ENCODE measurements around the gene SRRM3.

The SRRM3 gene

GRCh38 chr7:76272142-76272541 is 70.4 kb downstream of the SRRM3 start:
- Histone ChIP-seq H2AK5ac (ENCODE audit: low read length, severe bottlenecking) (no peak overlapping the region), H3K27ac (ENCODE audit: low read length, poor library complexity, severe bottlenecking) (no peak overlapping the region), H3K14ac (ENCODE audit: low read length in 2 of 2) (no peak overlapping the region), H2BK12ac (ENCODE audit: low read length in 2 of 2) (no peak overlapping the region), H3K79me1 (replicated peaks; ENCODE audit: low read length, poor library complexity, severe bottlenecking) (no peaks in the 10 kb centered on the region), H2BK120ac (ENCODE audit: low read depth, low read length) (no peak overlapping the region), H4K91ac (ENCODE audit: low read length) (no peak overlapping the region), H2BK15ac (ENCODE audit: low read depth, poor library complexity, severe bottlenecking) (no peak overlapping the region), H3K4me1 (ENCODE audit: control insufficient read depth, insufficient read depth, low read depth, low read length) (peaks cover 9% of the 10 kb centered on the region), H3K4me3 (ENCODE audit: insufficient read depth in 1 of 2, low read depth in 1 of 2, low read length in 2 of 2) (no peak overlapping the region), H4K8ac (ENCODE audit: low read length) (no peak overlapping the region), H3K27me3 (ENCODE audit: control insufficient read depth in 1 of 2, insufficient read depth in 1 of 2, low read length in 2 of 2) (peaks cover 75 to 81% of the 10 kb centered on the region in 2 experiments), H3K18ac (ENCODE audit: low read depth in 1 of 2, low read length in 2 of 2) (no peak overlapping the region), H3K23ac (ENCODE audit: low read length in 2 of 2) (no peak overlapping the region), H2AFZ (ENCODE audit: low read depth, low read length) (no peak overlapping the region), H3K4ac (ENCODE audit: low read depth in 1 of 2, low read length in 2 of 2) (no peak overlapping the region), H3K9ac (ENCODE audit: low read length) (no peak overlapping the region), H3K4me2 (ENCODE audit: low read length, poor library complexity, severe bottlenecking) (no peak overlapping the region), H3K36me3 (ENCODE audit: control insufficient read depth in 1 of 2, insufficient read depth in 2 of 2, low read depth in 1 of 2, low read length in 2 of 2) (no peaks in the 10 kb centered on the region), H3K9me3 (ENCODE audit: control insufficient read depth, low read length) (no peaks in the 10 kb centered on the region), H2BK5ac (ENCODE audit: low read depth, low read length, poor library complexity, severe bottlenecking) (no peak overlapping the region)
- 94% methylated on average over 6 of the region's 6 CpGs for WGBS
- no peak for DNase-seq

GRCh38 chr7:76272851-76273497 is 71.3 kb downstream of the SRRM3 start:
- Histone ChIP-seq H3K79me1 (replicated peaks; ENCODE audit: low read length, poor library complexity, severe bottlenecking) (no peaks in the 10 kb centered on the region), H2BK120ac (ENCODE audit: low read depth, low read length) (no peak overlapping the region), H2BK5ac (ENCODE audit: low read depth, low read length, poor library complexity, severe bottlenecking) (no peak overlapping the region), H2AK5ac (ENCODE audit: low read length, severe bottlenecking) (no peak overlapping the region), H3K23ac (ENCODE audit: low read length in 2 of 2) (no peak overlapping the region), H2BK15ac (ENCODE audit: low read depth, poor library complexity, severe bottlenecking) (no peak overlapping the region), H3K9ac (ENCODE audit: low read length) (no peak overlapping the region), H3K4ac (ENCODE audit: low read depth in 1 of 2, low read length in 2 of 2) (no peak overlapping the region), H3K18ac (ENCODE audit: low read depth in 1 of 2, low read length in 2 of 2) (no peak overlapping the region), H3K14ac (ENCODE audit: low read length in 2 of 2) (no peak overlapping the region), H2BK12ac (ENCODE audit: low read length in 2 of 2) (no peak overlapping the region), H2AFZ (ENCODE audit: low read depth, low read length) (no peak overlapping the region), H3K27me3 (ENCODE audit: control insufficient read depth in 1 of 2, insufficient read depth in 1 of 2, low read length in 2 of 2) (peaks cover 73 to 78% of the 10 kb centered on the region in 2 experiments), H3K4me1 (ENCODE audit: control insufficient read depth, insufficient read depth, low read depth, low read length) (peaks cover 3% of the 10 kb centered on the region), H3K27ac (ENCODE audit: low read length, poor library complexity, severe bottlenecking) (no peak overlapping the region), H4K91ac (ENCODE audit: low read length) (no peak overlapping the region), H4K8ac (ENCODE audit: low read length) (no peak overlapping the region), H3K4me2 (ENCODE audit: low read length, poor library complexity, severe bottlenecking) (no peak overlapping the region), H3K36me3 (ENCODE audit: control insufficient read depth in 1 of 2, insufficient read depth in 2 of 2, low read depth in 1 of 2, low read length in 2 of 2) (no peaks in the 10 kb centered on the region), H3K4me3 (ENCODE audit: insufficient read depth in 1 of 2, low read depth in 1 of 2, low read length in 2 of 2) (no peak overlapping the region), H3K9me3 (ENCODE audit: control insufficient read depth, low read length) (no peaks in the 10 kb centered on the region)
- 50% methylated on average over 7 of the region's 7 CpGs for WGBS
- DNase-seq: no peak

- no peak for DNase-seq
- Histone ChIP-seq H3K4me3 (ENCODE audit: insufficient read depth in 1 of 2, low read depth in 1 of 2, low read length in 2 of 2) (no peak overlapping the region), H4K91ac (ENCODE audit: low read length) (no peak overlapping the region), H2BK12ac (ENCODE audit: low read length in 2 of 2) (no peak overlapping the region), H3K14ac (ENCODE audit: low read length in 2 of 2) (no peak overlapping the region), H3K79me1 (replicated peaks; ENCODE audit: low read length, poor library complexity, severe bottlenecking) (no peaks in the 10 kb centered on the region), H2BK15ac (ENCODE audit: low read depth, poor library complexity, severe bottlenecking) (no peak overlapping the region), H3K4me1 (ENCODE audit: control insufficient read depth, insufficient read depth, low read depth, low read length) (peaks cover 3% of the 10 kb centered on the region), H3K27me3 (ENCODE audit: control insufficient read depth in 1 of 2, insufficient read depth in 1 of 2, low read length in 2 of 2) (peaks cover 70 to 75% of the 10 kb centered on the region in 2 experiments), H3K4ac (ENCODE audit: low read depth in 1 of 2, low read length in 2 of 2) (no peak overlapping the region), H4K8ac (ENCODE audit: low read length) (no peak overlapping the region), H2AK5ac (ENCODE audit: low read length, severe bottlenecking) (no peak overlapping the region), H3K23ac (ENCODE audit: low read length in 2 of 2) (no peak overlapping the region), H2BK5ac (ENCODE audit: low read depth, low read length, poor library complexity, severe bottlenecking) (no peak overlapping the region), H3K9me3 (ENCODE audit: control insufficient read depth, low read length) (no peaks in the 10 kb centered on the region), H3K9ac (ENCODE audit: low read length) (no peak overlapping the region), H3K18ac (ENCODE audit: low read depth in 1 of 2, low read length in 2 of 2) (no peak overlapping the region), H2AFZ (ENCODE audit: low read depth, low read length) (no peak overlapping the region), H3K36me3 (ENCODE audit: control insufficient read depth in 1 of 2, insufficient read depth in 2 of 2, low read depth in 1 of 2, low read length in 2 of 2) (no peaks in the 10 kb centered on the region), H3K4me2 (ENCODE audit: low read length, poor library complexity, severe bottlenecking) (no peak overlapping the region), H2BK120ac (ENCODE audit: low read depth, low read length) (no peak overlapping the region), H3K27ac (ENCODE audit: low read length, poor library complexity, severe bottlenecking) (no peak overlapping the region)
- 86% methylated on average over 5 of the region's 5 CpGs for WGBS
Observed at GRCh38 chr7:76273503-76273902, 71.8 kb downstream of the SRRM3 start.

GRCh38 chr7:76278540-76278939 is 76.8 kb downstream of the SRRM3 start:
- Histone ChIP-seq H3K36me3 (ENCODE audit: control insufficient read depth in 1 of 2, insufficient read depth in 2 of 2, low read depth in 1 of 2, low read length in 2 of 2) (no peaks in the 10 kb centered on the region), H3K4me1 (ENCODE audit: control insufficient read depth, insufficient read depth, low read depth, low read length) (peaks cover 17% of the 10 kb centered on the region), H3K4ac (ENCODE audit: low read depth in 1 of 2, low read length in 2 of 2) (no peak overlapping the region), H3K23ac (ENCODE audit: low read length in 2 of 2) (no peak overlapping the region), H3K27ac (ENCODE audit: low read length, poor library complexity, severe bottlenecking) (no peak overlapping the region), H3K79me1 (replicated peaks; ENCODE audit: low read length, poor library complexity, severe bottlenecking) (no peaks in the 10 kb centered on the region), H2BK5ac (ENCODE audit: low read depth, low read length, poor library complexity, severe bottlenecking) (no peak overlapping the region), H2BK12ac (ENCODE audit: low read length in 2 of 2) (no peak overlapping the region), H3K27me3 (ENCODE audit: control insufficient read depth in 1 of 2, insufficient read depth in 1 of 2, low read length in 2 of 2) (peaks cover 57 to 66% of the 10 kb centered on the region in 2 experiments), H3K4me3 (ENCODE audit: insufficient read depth in 1 of 2, low read depth in 1 of 2, low read length in 2 of 2) (no peak overlapping the region), H2BK15ac (ENCODE audit: low read depth, poor library complexity, severe bottlenecking) (no peak overlapping the region), H3K9me3 (ENCODE audit: control insufficient read depth, low read length) (no peaks in the 10 kb centered on the region), H2BK120ac (ENCODE audit: low read depth, low read length) (no peak overlapping the region), H4K8ac (ENCODE audit: low read length) (no peak overlapping the region), H3K4me2 (ENCODE audit: low read length, poor library complexity, severe bottlenecking) (no peak overlapping the region), H3K18ac (ENCODE audit: low read depth in 1 of 2, low read length in 2 of 2) (no peak overlapping the region), H3K14ac (ENCODE audit: low read length in 2 of 2) (no peak overlapping the region), H4K91ac (ENCODE audit: low read length) (no peak overlapping the region), H2AK5ac (ENCODE audit: low read length, severe bottlenecking) (no peak overlapping the region), H2AFZ (ENCODE audit: low read depth, low read length) (no peak overlapping the region), H3K9ac (ENCODE audit: low read length) (no peak overlapping the region)
- WGBS: 100% methylated on average over 1 of the region's 1 CpG
- DNase-seq: no peak

Measured in mesenchymal stem cell (in vitro differentiated cells and primary cell).